ENCODE data around the gene CECR2.

CECR2 gene

GRCh38 chr22:17350292-17350691 is 19.0 kb upstream of the CECR2 start:
- Histone ChIP-seq H3K27ac (replicated peaks; ENCODE audit: low read length) (no peak overlapping the region), H4K91ac (ENCODE audit: low read depth, low read length, poor library complexity) (no peak overlapping the region), H3K27me3 (ENCODE audit: control insufficient read depth in 3 of 3, insufficient read depth in 3 of 3, low read depth in 1 of 3, low read length in 3 of 3) (no peaks in the 10 kb centered on the region), H2BK15ac (ENCODE audit: low read length) (no peak overlapping the region), H3K4me2 (ENCODE audit: insufficient read depth, low read length, poor library complexity, severe bottlenecking) (no peak overlapping the region), H2BK12ac (ENCODE audit: low read length) (no peak overlapping the region), H3K4me1 (ENCODE audit: control insufficient read depth in 2 of 2, insufficient read depth in 1 of 2, low read depth in 1 of 2, low read length in 2 of 2) (peaks cover 2 to 7% of the 10 kb centered on the region in 2 donors), H4K8ac (ENCODE audit: low read depth, low read length) (no peak overlapping the region), H3K9ac (ENCODE audit: low read depth, low read length, poor library complexity) (no peak overlapping the region), H3K23ac (ENCODE audit: low read depth, low read length, poor library complexity) (no peak overlapping the region), H2BK5ac (ENCODE audit: low read length) (no peak overlapping the region), H3K18ac (ENCODE audit: low read length) (no peak overlapping the region), H3K79me1 (ENCODE audit: low read depth, low read length) (no peaks in the 10 kb centered on the region), H3K9me3 (replicated peaks in 1 of 2; ENCODE audit: control insufficient read depth in 2 of 2, insufficient read depth in 1 of 2, low read depth in 1 of 2, low read length in 2 of 2) (peaks cover 0 to 2% of the 10 kb centered on the region in 2 donors), H2BK120ac (ENCODE audit: low read depth, low read length) (no peak overlapping the region), H3K4me3 (ENCODE audit: low read length in 2 of 2) (no peak overlapping the region), H3K36me3 (replicated peaks in 1 of 2; ENCODE audit: control insufficient read depth in 2 of 2, insufficient read depth in 2 of 2, low read length in 2 of 2) (no peaks in the 10 kb centered on the region), H2AFZ (ENCODE audit: low read length) (no peak overlapping the region), H3K4ac (ENCODE audit: low read length) (no peak overlapping the region), H2AK5ac (ENCODE audit: low read depth, low read length) (no peak overlapping the region), H3K14ac (ENCODE audit: low read length) (no peak overlapping the region)
- no CpG with 5 or more reads among the region's 3 CpGs for WGBS, 2 donors (ENCODE audit: extremely low coverage in 2 of 2, insufficient read length in 2 of 2, insufficient replicate concordance in 1 of 2)
- no peak for DNase-seq (ENCODE audit: low spot score)

GRCh38 chr22:17352798-17353197 is 16.5 kb upstream of the CECR2 start:
- Histone ChIP-seq H4K8ac (ENCODE audit: low read depth, low read length) (no peak overlapping the region), H3K4me2 (ENCODE audit: insufficient read depth, low read length, poor library complexity, severe bottlenecking) (no peak overlapping the region), H3K14ac (ENCODE audit: low read length) (no peak overlapping the region), H3K27me3 (ENCODE audit: control insufficient read depth in 3 of 3, insufficient read depth in 3 of 3, low read depth in 1 of 3, low read length in 3 of 3) (no peaks in the 10 kb centered on the region), H2AK5ac (ENCODE audit: low read depth, low read length) (no peak overlapping the region), H3K4me1 (ENCODE audit: control insufficient read depth in 2 of 2, insufficient read depth in 1 of 2, low read depth in 1 of 2, low read length in 2 of 2) (peaks cover 2 to 8% of the 10 kb centered on the region in 2 donors), H3K23ac (ENCODE audit: low read depth, low read length, poor library complexity) (no peak overlapping the region), H3K18ac (ENCODE audit: low read length) (no peak overlapping the region), H3K9me3 (replicated peaks in 1 of 2; ENCODE audit: control insufficient read depth in 2 of 2, insufficient read depth in 1 of 2, low read depth in 1 of 2, low read length in 2 of 2) (no peaks in the 10 kb centered on the region), H3K9ac (ENCODE audit: low read depth, low read length, poor library complexity) (no peak overlapping the region), H3K4me3 (ENCODE audit: low read length in 2 of 2) (no peak overlapping the region), H4K91ac (ENCODE audit: low read depth, low read length, poor library complexity) (no peak overlapping the region), H2BK15ac (ENCODE audit: low read length) (no peak overlapping the region), H3K36me3 (replicated peaks in 1 of 2; ENCODE audit: control insufficient read depth in 2 of 2, insufficient read depth in 2 of 2, low read length in 2 of 2) (no peaks in the 10 kb centered on the region), H2AFZ (ENCODE audit: low read length) (no peak overlapping the region), H2BK120ac (ENCODE audit: low read depth, low read length) (no peak overlapping the region), H3K27ac (replicated peaks; ENCODE audit: low read length) (no peak overlapping the region), H2BK5ac (ENCODE audit: low read length) (no peak overlapping the region), H3K79me1 (ENCODE audit: low read depth, low read length) (no peaks in the 10 kb centered on the region), H2BK12ac (ENCODE audit: low read length) (no peak overlapping the region), H3K4ac (ENCODE audit: low read length) (no peak overlapping the region)
- DNase-seq (ENCODE audit: low spot score) = no peak
- no CpG with 5 or more reads among the region's 4 CpGs for WGBS, 2 donors (ENCODE audit: extremely low coverage in 2 of 2, insufficient read length in 2 of 2, insufficient replicate concordance in 1 of 2)

GRCh38 chr22:17357688-17358087 is 11.6 kb upstream of the CECR2 start:
- WGBS, 2 donors (ENCODE audit: extremely low coverage in 2 of 2, insufficient read length in 2 of 2, insufficient replicate concordance in 1 of 2) = no CpG with 5 or more reads among the region's 2 CpGs
- H3K14ac ChIP-seq (ENCODE audit: low read length) = no peak overlapping the region

DNA sequence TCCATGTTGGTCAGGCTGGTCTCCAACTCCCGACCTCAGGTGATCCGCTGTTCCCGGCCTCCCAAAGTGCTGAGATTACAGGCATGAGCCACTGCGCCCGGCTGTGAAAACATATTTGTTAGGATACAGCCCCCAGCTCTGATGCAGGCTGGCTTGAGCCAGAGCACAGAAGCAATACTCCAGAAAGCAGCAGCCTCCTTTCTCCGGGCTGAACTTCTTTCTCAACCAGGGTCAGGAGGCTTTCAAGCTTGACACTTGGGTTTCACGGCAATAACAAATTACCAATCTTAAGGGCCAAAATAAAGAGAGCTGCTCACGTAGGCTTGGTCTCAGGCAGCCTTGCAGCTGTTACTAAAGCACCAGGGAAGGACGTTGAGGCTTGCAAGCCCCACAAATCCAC is 10.8 kb upstream of the CECR2 start:
- Histone ChIP-seq H3K4me3 (ENCODE audit: low read length in 2 of 2) (no peak overlapping the region), H3K27ac (replicated peaks; ENCODE audit: low read length) (peak overlapping the region; percentile 70)
- DNase-seq (ENCODE audit: low spot score) = no peak

More at GRCh38 chr22:17357688-17358087, 11.6 kb upstream of the CECR2 start:
- H3K79me1 ChIP-seq (ENCODE audit: low read depth, low read length) = no peaks in the 10 kb centered on the region
- peaks cover 8 to 13% of the 10 kb centered on the region in 2 donors for H3K4me1 ChIP-seq (ENCODE audit: control insufficient read depth in 2 of 2, insufficient read depth in 1 of 2, low read depth in 1 of 2, low read length in 2 of 2)
- no peaks in the 10 kb centered on the region for H3K36me3 ChIP-seq (replicated peaks in 1 of 2; ENCODE audit: control insufficient read depth in 2 of 2, insufficient read depth in 2 of 2, low read length in 2 of 2)
- no peak overlapping the region for H3K4me3 ChIP-seq (ENCODE audit: low read length in 2 of 2)
- peak overlapping the region; percentile 75 for H2AFZ ChIP-seq (ENCODE audit: low read length)
- no peak overlapping the region for H3K18ac ChIP-seq (ENCODE audit: low read length)
- H2BK12ac ChIP-seq (ENCODE audit: low read length) = no peak overlapping the region
- no peak overlapping the region for H3K4ac ChIP-seq (ENCODE audit: low read length)
- no peak for DNase-seq (ENCODE audit: low spot score)
- no peak overlapping the region for H2AK5ac ChIP-seq (ENCODE audit: low read depth, low read length)
- no peaks in the 10 kb centered on the region for H3K27me3 ChIP-seq (ENCODE audit: control insufficient read depth in 3 of 3, insufficient read depth in 3 of 3, low read depth in 1 of 3, low read length in 3 of 3)
- H4K8ac ChIP-seq (ENCODE audit: low read depth, low read length) = no peak overlapping the region
- H3K9ac ChIP-seq (ENCODE audit: low read depth, low read length, poor library complexity) = no peak overlapping the region
- no peak overlapping the region for H3K23ac ChIP-seq (ENCODE audit: low read depth, low read length, poor library complexity)
- no peak overlapping the region for H2BK15ac ChIP-seq (ENCODE audit: low read length)
- no peaks in the 10 kb centered on the region for H3K9me3 ChIP-seq (replicated peaks in 1 of 2; ENCODE audit: control insufficient read depth in 2 of 2, insufficient read depth in 1 of 2, low read depth in 1 of 2, low read length in 2 of 2)
- H3K4me2 ChIP-seq (ENCODE audit: insufficient read depth, low read length, poor library complexity, severe bottlenecking) = no peak overlapping the region
- H2BK120ac ChIP-seq (ENCODE audit: low read depth, low read length) = no peak overlapping the region
- H2BK5ac ChIP-seq (ENCODE audit: low read length) = no peak overlapping the region
- H4K91ac ChIP-seq (ENCODE audit: low read depth, low read length, poor library complexity) = no peak overlapping the region
- H3K27ac ChIP-seq (replicated peaks; ENCODE audit: low read length) = peak overlapping the region; percentile 52

More for the DNA sequence above, 10.8 kb upstream of the CECR2 start:
- no peak overlapping the region for H3K4me2 ChIP-seq (ENCODE audit: insufficient read depth, low read length, poor library complexity, severe bottlenecking)
- H3K14ac ChIP-seq (ENCODE audit: low read length) = no peak overlapping the region
- H4K8ac ChIP-seq (ENCODE audit: low read depth, low read length) = no peak overlapping the region
- H3K9ac ChIP-seq (ENCODE audit: low read depth, low read length, poor library complexity) = no peak overlapping the region
- no peak overlapping the region for H2BK5ac ChIP-seq (ENCODE audit: low read length)
- no peak overlapping the region for H2BK12ac ChIP-seq (ENCODE audit: low read length)
- no peak overlapping the region for H2BK15ac ChIP-seq (ENCODE audit: low read length)
- H3K4ac ChIP-seq (ENCODE audit: low read length) = no peak overlapping the region
- H4K91ac ChIP-seq (ENCODE audit: low read depth, low read length, poor library complexity) = no peak overlapping the region
- H3K36me3 ChIP-seq (replicated peaks in 1 of 2; ENCODE audit: control insufficient read depth in 2 of 2, insufficient read depth in 2 of 2, low read length in 2 of 2) = no peaks in the 10 kb centered on the region
- peak overlapping the region; percentile 11 for H3K18ac ChIP-seq (ENCODE audit: low read length)
- no peaks in the 10 kb centered on the region for H3K79me1 ChIP-seq (ENCODE audit: low read depth, low read length)
- peaks cover 8 to 13% of the 10 kb centered on the region in 2 donors for H3K4me1 ChIP-seq (ENCODE audit: control insufficient read depth in 2 of 2, insufficient read depth in 1 of 2, low read depth in 1 of 2, low read length in 2 of 2)
- no peak overlapping the region for H3K23ac ChIP-seq (ENCODE audit: low read depth, low read length, poor library complexity)
- no peaks in the 10 kb centered on the region for H3K9me3 ChIP-seq (replicated peaks in 1 of 2; ENCODE audit: control insufficient read depth in 2 of 2, insufficient read depth in 1 of 2, low read depth in 1 of 2, low read length in 2 of 2)
- no peaks in the 10 kb centered on the region for H3K27me3 ChIP-seq (ENCODE audit: control insufficient read depth in 3 of 3, insufficient read depth in 3 of 3, low read depth in 1 of 3, low read length in 3 of 3)
- H2AFZ ChIP-seq (ENCODE audit: low read length) = peak overlapping the region; percentile 75
- no CpG with 5 or more reads among the region's 9 CpGs for WGBS, 2 donors (ENCODE audit: extremely low coverage in 2 of 2, insufficient read length in 2 of 2, insufficient replicate concordance in 1 of 2)
- no peak overlapping the region for H2AK5ac ChIP-seq (ENCODE audit: low read depth, low read length)
- no peak overlapping the region for H2BK120ac ChIP-seq (ENCODE audit: low read depth, low read length)
